Subcutaneous adipose tissue (tissue), 4 donors: ENCODE data around the gene GNG7. TPM values are rescaled to one million over a fixed set of nuclear protein-coding genes. Genes with fewer than 3 reads are reported as not detected.

Source experiments
- CTCF ChIP-seq: fragments of 450-650 bp; IDR thresholded peaks from one replicate; pipeline ENCODE4 v1.5.1; 2016; ENCODE audit warnings: low read depth, mild to moderate bottlenecking, control low read depth, antibody characterized with exemption, moderate library complexity
- total RNA-seq, 4 donors: library from RNA; depleted of rRNA; stranded (reverse); fragments of >200 nt; gene quantifications; one replicate each; pipeline ENCODE4 v1.1.0, GENCODE V29; 2016

The GNG7 gene
- total RNA-seq, 4 donors from 2014 or later: 0.16 to 3.6 (median 0.82) TPM

DNA sequence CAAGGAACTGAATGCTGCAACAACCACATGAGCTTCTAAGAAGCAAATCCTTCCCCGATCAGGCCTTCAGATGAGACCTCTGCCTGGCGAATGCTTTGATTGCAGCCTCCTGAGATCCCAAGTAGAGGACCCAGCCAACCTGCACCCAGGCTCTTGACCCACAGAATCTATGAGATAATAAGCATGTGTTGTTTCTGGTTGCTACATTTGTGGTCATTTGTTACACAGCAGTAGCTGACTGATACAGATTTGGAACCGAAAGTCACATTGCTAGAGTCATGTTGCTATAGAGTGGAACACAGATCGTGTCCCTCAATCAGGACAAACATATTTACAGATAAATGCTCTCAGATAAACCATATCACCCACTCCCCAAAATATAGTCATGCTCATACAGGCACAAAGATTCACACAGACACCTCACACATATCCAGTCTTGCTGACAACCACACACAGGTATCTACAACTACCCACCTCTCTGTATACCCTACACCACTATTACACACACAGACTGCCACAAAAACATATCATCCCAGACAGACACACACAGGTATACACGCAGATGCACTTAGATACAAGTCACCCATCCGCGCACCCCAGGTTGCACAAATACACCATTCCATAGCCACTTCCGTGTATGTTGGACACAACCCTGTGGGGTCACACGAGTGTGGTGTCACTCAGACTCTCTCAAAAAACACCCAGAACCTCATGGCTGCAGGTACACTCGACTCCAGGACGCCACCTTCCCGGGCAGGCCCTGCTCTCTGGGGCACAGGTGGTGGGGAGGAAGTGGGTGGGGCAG is 13.2 kb upstream of the GNG7 start:
- no peak for TF ChIP-seq CTCF

GRCh38 chr19:2714531-2715269 is 12.2 kb upstream of the GNG7 start:
- TF ChIP-seq CTCF: no peak

- TF ChIP-seq CTCF: no peak
Measured at GRCh38 chr19:2711875-2712205, 9.3 kb upstream of the GNG7 start.

- TF ChIP-seq CTCF: no peak
Measured at GRCh38 chr19:2711172-2711874, 8.8 kb upstream of the GNG7 start.

DNA sequence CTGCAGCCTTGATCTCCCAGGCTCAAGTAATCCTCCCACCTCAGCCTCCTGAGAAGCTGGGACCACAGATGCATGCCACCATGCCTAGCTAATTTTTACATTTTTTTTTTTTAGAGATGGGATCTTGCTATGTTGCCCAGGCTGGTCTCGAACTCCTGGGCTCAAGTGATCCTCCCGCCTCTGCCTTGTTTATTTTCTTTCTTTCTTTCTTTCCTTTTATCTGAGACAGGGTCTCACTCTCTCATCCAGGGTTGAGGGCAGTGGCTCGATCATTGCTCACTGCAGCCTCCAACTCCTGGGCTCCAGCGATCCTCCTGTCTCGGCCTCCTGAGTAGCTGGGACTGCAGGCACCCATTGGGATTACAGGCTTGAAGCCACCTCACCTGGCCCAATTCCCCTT is 3.8 kb upstream of the GNG7 start:
- TF ChIP-seq CTCF: no peak

DNA sequence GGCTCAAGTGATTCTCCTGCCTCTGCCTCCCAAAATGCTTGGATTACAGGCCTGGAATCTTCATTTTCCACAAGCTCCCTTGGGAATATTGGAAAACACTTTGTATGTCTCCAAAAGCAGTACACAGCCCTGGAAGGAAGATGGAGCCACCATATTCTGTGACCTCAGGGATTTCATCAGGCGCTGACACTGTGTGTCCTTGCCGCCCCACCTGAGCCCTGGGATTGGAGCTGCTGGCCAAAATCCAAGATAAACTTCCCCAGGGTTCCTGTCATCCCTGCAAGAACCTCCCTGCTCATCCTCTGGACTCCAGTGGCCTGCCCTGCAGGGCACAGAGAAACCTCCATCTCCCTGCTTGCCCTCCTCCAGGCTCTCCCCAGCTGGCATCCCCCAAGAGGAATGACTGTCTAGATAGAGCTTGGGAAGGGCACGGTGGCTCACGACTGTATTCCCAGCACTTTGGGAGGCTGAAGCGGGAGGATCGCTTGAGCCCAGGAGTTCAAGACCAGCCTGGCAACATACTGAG is 1.3 kb upstream of the GNG7 start:
- TF ChIP-seq CTCF: no peak

DNA sequence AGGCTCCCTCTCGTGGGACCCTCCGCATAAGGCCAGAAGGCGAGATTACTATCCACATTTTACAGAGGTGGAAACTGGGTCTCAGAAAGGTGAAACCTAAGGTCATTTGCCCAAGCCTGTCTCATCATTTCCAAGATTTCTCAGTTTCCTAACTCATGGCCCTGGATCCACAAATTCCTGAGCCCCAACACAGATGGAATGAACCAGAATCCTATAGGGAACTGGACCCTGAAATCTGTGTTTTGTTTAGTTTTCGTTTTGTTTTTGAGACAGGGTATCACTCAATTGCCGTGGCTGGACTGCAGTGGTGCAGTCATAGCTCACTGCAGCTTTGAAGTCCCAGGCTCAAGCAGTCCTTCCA is 563 bp upstream of the GNG7 start:
- TF ChIP-seq CTCF: no peak
